OCI-LY3 (cell line): Measurements from ENCODE around the gene PRX.
A peak's percentile ranks its signal among the peaks of the same experiment; 100 is the strongest.

Source experiments
- H2AFZ ChIP-seq: fragments of 200-600, 300-600 bp; shearing (Covaris generic); 2 replicates; pipeline ENCODE4 v1.6.0; 2014; ENCODE audit warnings: antibody characterized with exemption, low read depth, low read length
- H3K27ac ChIP-seq: fragments of 200-600, 300-600 bp; sonication (generic); 2 replicates; pipeline ENCODE4 v1.5.1; 2014; ENCODE audit warnings: mild to moderate bottlenecking, low read length, moderate library complexity, mixed read lengths
- H3K27me3 ChIP-seq: fragments of 200-600, 300-600 bp; sonication (generic); 2 replicates; pipeline ENCODE4 v1.6.1; 2014; ENCODE audit warnings: low read depth, low read length, mixed read lengths
- H3K36me3 ChIP-seq: fragments of 200-600, 300-600 bp; sonication (generic); replicated peaks from 2 replicates; pipeline ENCODE3; 2014; ENCODE audit warnings: low read depth, low read length, mixed read lengths
- H3K4me1 ChIP-seq: fragments of 300-600, 200-600 bp; sonication (generic); 2 replicates; pipeline ENCODE4 v1.6.1; 2014; ENCODE audit warnings: low read length, mixed read lengths
- H3K4me2 ChIP-seq: fragments of 200-600, 300-600 bp; sonication (generic); 2 replicates; pipeline ENCODE4 v1.6.1; 2014; ENCODE audit warnings: low read length, mixed read lengths
- H3K4me3 ChIP-seq: fragments of 300-600, 200-600 bp; sonication (generic); 2 replicates; pipeline ENCODE4 v1.5.1; 2014; ENCODE audit warnings: antibody characterized with exemption, mild to moderate bottlenecking, low read length, moderate library complexity
- H3K79me2 ChIP-seq: fragments of 300-600, 200-600 bp; shearing (Covaris generic); 2 replicates; pipeline ENCODE4 v1.6.1; 2014; ENCODE audit warnings: mild to moderate bottlenecking, low read length, mixed read lengths
- H3K9ac ChIP-seq: fragments of 300-600, 200-600 bp; shearing (Covaris generic); 2 replicates; pipeline ENCODE4 v1.6.0; 2014; ENCODE audit warnings: mild to moderate bottlenecking, low read length, moderate library complexity
- H3K9me3 ChIP-seq: fragments of 200-600, 300-600 bp; shearing (Covaris generic); 2 replicates; pipeline ENCODE4 v1.6.1; 2014; ENCODE audit warnings: low read length, mixed read lengths; ENCODE audit not compliant: insufficient read depth
- H4K20me1 ChIP-seq: fragments of 200-600, 300-600 bp; sonication (generic); 2 replicates; pipeline ENCODE4 v1.6.1; 2016; ENCODE audit warnings: low read length, mixed read lengths; ENCODE audit not compliant: insufficient read depth
- CTCF ChIP-seq: fragments of 200-600, 300-600 bp; sonication (generic); IDR thresholded peaks from 2 replicates; pipeline ENCODE4 v1.5.1; 2014; ENCODE audit warnings: antibody characterized with exemption, low read length, low read depth
- EZH2phosphoT487 ChIP-seq: fragments of 200-600 bp; shearing (Covaris generic); IDR thresholded peaks from 2 replicates; pipeline ENCODE4 v1.6.1; 2018; ENCODE audit warnings: antibody characterized with exemption, mixed run types, low read depth

The PRX gene

DNA sequence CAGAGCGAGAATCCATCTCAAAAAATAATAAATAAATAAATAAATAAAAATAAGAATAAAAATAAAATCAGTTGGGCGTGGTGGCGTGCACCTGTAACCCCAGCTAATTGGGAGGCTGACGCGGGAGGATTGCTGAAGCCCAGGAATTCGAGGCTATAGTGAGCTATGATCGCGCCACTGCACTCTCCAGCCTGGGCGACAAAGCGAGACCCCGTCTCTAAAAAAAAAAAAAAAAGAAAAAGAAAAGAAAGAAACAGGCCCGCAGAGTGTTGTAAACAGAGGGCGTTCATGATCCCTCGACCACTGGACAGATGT, 7.2 kb upstream of the PRX start:
- Histone ChIP-seq H3K27ac (no peak overlapping the region; the same call in 1 of the 2 replicates), H3K9me3 (no peaks in the 10 kb centered on the region), H4K20me1 (no peaks in the 10 kb centered on the region), H3K79me2 (peaks cover 6% of the 10 kb centered on the region; the same call in 1 of the 2 replicates), H3K27me3 (no peaks in the 10 kb centered on the region), H3K9ac (peak overlapping the region; percentile 84; the same call in 1 of the 2 replicates), H2AFZ (0 out of 2 replicates have a peak overlapping the region, but pooled peaks have one; percentile 80), H3K4me1 (peaks cover 9% of the 10 kb centered on the region), H3K4me2 (peak overlapping the region; percentile 84), H3K36me3 (peaks cover 8% of the 10 kb centered on the region), H3K4me3 (peak overlapping the region; percentile 83)
- no peak for TF ChIP-seq CTCF
- TF ChIP-seq EZH2phosphoT487: no peak

DNA sequence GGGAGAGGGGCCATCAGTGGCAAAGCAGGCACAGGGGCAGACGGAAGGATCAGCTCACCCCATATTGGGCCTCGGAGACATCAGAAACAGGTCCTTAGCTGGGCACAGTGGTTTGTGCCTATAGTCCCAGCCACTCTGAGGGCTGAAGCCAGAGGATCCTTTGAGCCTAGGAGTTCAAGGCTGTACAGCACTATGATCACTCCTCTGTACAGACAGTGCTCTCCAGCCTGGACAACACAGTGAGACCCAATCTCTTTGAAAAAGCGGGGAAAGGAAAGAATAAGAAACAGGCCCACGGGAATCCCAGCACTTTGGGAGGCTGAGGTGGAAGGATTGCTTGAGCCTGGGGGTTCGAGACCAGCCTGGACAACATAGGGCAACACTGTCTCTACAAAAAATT, 6.6 kb upstream of the PRX start:
- H3K4me2 ChIP-seq: no peak overlapping the region
- H3K36me3 ChIP-seq: peaks cover 8% of the 10 kb centered on the region
- peaks cover 4% of the 10 kb centered on the region; the same call in 1 of the 2 replicates for H3K79me2 ChIP-seq
- H3K9me3 ChIP-seq: no peaks in the 10 kb centered on the region
- H4K20me1 ChIP-seq: no peaks in the 10 kb centered on the region
- H2AFZ ChIP-seq: no peak overlapping the region
- no peak overlapping the region for H3K9ac ChIP-seq
- peaks cover 9% of the 10 kb centered on the region for H3K4me1 ChIP-seq
- no peak overlapping the region for H3K4me3 ChIP-seq
- H3K27ac ChIP-seq: no peak overlapping the region
- H3K27me3 ChIP-seq: no peaks in the 10 kb centered on the region
- TF ChIP-seq EZH2phosphoT487: no peak

GRCh38 chr19:40419066-40419612, 6.0 kb upstream of the PRX start:
- Histone ChIP-seq H3K27ac (no peak overlapping the region), H3K4me2 (no peak overlapping the region), H3K9ac (no peak overlapping the region), H3K4me1 (peaks cover 5% of the 10 kb centered on the region), H3K9me3 (no peaks in the 10 kb centered on the region), H3K27me3 (no peaks in the 10 kb centered on the region), H3K79me2 (no peaks in the 10 kb centered on the region), H2AFZ (no peak overlapping the region), H4K20me1 (no peaks in the 10 kb centered on the region), H3K36me3 (peaks cover 8% of the 10 kb centered on the region), H3K4me3 (no peak overlapping the region)
- TF ChIP-seq CTCF (no peak), EZH2phosphoT487 (no peak)

DNA sequence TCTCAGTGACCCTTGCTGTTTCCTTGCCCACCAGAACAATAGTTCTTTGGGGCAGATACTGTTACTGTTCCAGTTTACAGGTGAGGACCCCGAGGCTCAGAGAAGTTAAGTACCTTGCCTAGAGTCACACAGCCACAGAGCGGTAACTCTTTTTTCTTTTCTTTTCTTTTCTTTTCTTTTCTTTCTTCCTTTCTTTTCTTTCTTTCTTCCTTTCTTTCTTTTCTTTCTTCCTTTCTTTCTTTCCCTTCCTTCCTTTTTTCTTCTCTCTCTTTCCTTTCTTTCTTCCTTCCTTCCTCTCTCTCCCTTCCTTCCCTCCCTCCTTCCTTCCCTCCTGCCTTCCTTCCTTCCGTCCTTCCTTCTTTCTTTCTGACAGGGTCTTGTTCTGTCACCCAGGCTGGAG, 4.9 kb upstream of the PRX start:
- H3K36me3 ChIP-seq: peaks cover 8% of the 10 kb centered on the region
- no peak overlapping the region for H3K27ac ChIP-seq
- H3K4me1 ChIP-seq: peaks cover 5% of the 10 kb centered on the region
- H3K9me3 ChIP-seq: no peaks in the 10 kb centered on the region
- no peaks in the 10 kb centered on the region for H3K79me2 ChIP-seq
- no peak overlapping the region for H3K4me2 ChIP-seq
- H3K4me3 ChIP-seq: no peak overlapping the region
- H3K9ac ChIP-seq: no peak overlapping the region
- no peaks in the 10 kb centered on the region for H4K20me1 ChIP-seq
- H3K27me3 ChIP-seq: no peaks in the 10 kb centered on the region
- no peak overlapping the region for H2AFZ ChIP-seq
- TF ChIP-seq EZH2phosphoT487: no peak
- no peak for TF ChIP-seq CTCF

DNA sequence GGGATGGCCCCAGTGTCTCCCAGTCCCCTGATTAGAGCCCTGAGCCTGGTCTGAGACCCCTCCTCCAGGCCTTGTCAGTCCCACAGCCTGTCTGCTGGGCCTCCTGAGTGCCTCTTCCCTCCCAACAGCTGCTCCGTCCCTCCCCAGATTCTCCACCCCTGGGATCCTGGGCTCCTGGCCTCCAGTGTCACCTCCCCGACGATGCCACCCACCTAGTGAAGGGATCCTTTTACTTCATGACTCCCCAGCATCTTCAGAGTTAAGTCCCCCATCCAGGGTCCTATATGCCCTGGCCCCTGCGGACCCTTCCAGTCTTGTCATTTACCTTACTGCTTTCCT, 4.4 kb upstream of the PRX start:
- no peak overlapping the region for H3K27ac ChIP-seq
- no peak for TF ChIP-seq EZH2phosphoT487
- TF ChIP-seq CTCF: no peak
- H3K9ac ChIP-seq: no peak overlapping the region

More for the DNA sequence above, 4.4 kb upstream of the PRX start:
- H3K4me3 ChIP-seq: no peak overlapping the region
- H3K4me2 ChIP-seq: no peak overlapping the region
- H3K79me2 ChIP-seq: no peaks in the 10 kb centered on the region
- H3K9me3 ChIP-seq: no peaks in the 10 kb centered on the region
- H2AFZ ChIP-seq: no peak overlapping the region
- no peaks in the 10 kb centered on the region for H3K27me3 ChIP-seq
- H4K20me1 ChIP-seq: no peaks in the 10 kb centered on the region
- H3K36me3 ChIP-seq: peaks cover 4% of the 10 kb centered on the region
- H3K4me1 ChIP-seq: peaks cover 5% of the 10 kb centered on the region
